Endodermal cell (in vitro differentiated cells): ENCODE data around the gene PHKA2. TPM values are rescaled to one million over a fixed set of nuclear protein-coding genes. Genes with fewer than 3 reads are reported as not detected.

Source experiments
- DNase-seq: peaks from one replicate; pipeline ENCODE4 v3.0.0-alpha.2; 2017
- H3K27ac ChIP-seq: 2 replicates; pipeline ENCODE4 v1.5.1; 2013; ENCODE audit warnings: mild to moderate bottlenecking, low read depth, low read length, moderate library complexity
- H3K27me3 ChIP-seq: 2 replicates; pipeline ENCODE4 v1.6.1; 2013; ENCODE audit warnings: mild to moderate bottlenecking, low read length, moderate library complexity; ENCODE audit not compliant: insufficient read depth, control insufficient read depth, poor library complexity, severe bottlenecking
- H3K36me3 ChIP-seq: 2 replicates; pipeline ENCODE4 v1.7.0; 2013; ENCODE audit warnings: mild to moderate bottlenecking, low read length, moderate library complexity; ENCODE audit not compliant: control insufficient read depth, insufficient read depth
- H3K4me1 ChIP-seq: one replicate; pipeline ENCODE4 v1.7.0; 2013; ENCODE audit warnings: low read length; ENCODE audit not compliant: control insufficient read depth, insufficient read depth
- H3K4me3 ChIP-seq: 2 replicates; pipeline ENCODE4 v1.5.1; 2013; ENCODE audit warnings: mild to moderate bottlenecking, low read length, moderate library complexity
- H3K9ac ChIP-seq: 2 replicates; pipeline ENCODE4 v1.6.1; 2013; ENCODE audit warnings: mild to moderate bottlenecking, low read length, moderate library complexity; ENCODE audit not compliant: poor library complexity, severe bottlenecking; ENCODE audit errors: extremely low read depth
- H3K9me3 ChIP-seq: 2 replicates; pipeline ENCODE4 v1.6.1; 2013; ENCODE audit warnings: mild to moderate bottlenecking, low read length, moderate library complexity; ENCODE audit not compliant: control insufficient read depth
- H3K27ac Mint-ChIP-seq: 2 replicates; pipeline ENCODE4 v1.8.0; 2020; ENCODE audit warnings: mixed read lengths
- H3K27me3 Mint-ChIP-seq: 2 replicates; pipeline ENCODE4 v1.8.0; 2021; ENCODE audit warnings: mild to moderate bottlenecking, mixed read lengths; ENCODE audit not compliant: insufficient read depth
- H3K36me3 Mint-ChIP-seq: 2 replicates; pipeline ENCODE4 v1.8.0; 2020; ENCODE audit warnings: low read depth, mixed read lengths
- H3K4me1 Mint-ChIP-seq: 2 replicates; pipeline ENCODE4 v1.8.0; 2020; ENCODE audit warnings: mixed read lengths
- H3K4me3 Mint-ChIP-seq: 2 replicates; pipeline ENCODE4 v1.8.0; 2020; ENCODE audit warnings: mild to moderate bottlenecking, moderate library complexity, mixed read lengths
- H3K9me3 Mint-ChIP-seq: 2 replicates; pipeline ENCODE4 v1.8.0; 2020; ENCODE audit warnings: mild to moderate bottlenecking, mixed read lengths
- WGBS, 2 experiments: methylation state at CpG; one replicate each; pipeline versions ENCODE4 v1.1.5 to v1.1.7; 2013; ENCODE audit warnings: missing lambda C conversion rate in 2 of 2, mixed read lengths in 1 of 2; ENCODE audit not compliant: insufficient coverage in 1 of 2, insufficient read length in 1 of 2; 5-methylcytosine and 5-hydroxymethylcytosine counted together
- total RNA-seq, 2 donors: library from RNA; stranded (reverse); fragmentation: NEBNext Ultra II Directional in 1 of 2; extraction: Animal tissue kit (Norgen Biotek cat#: 25700) in 1 of 2; gene quantifications; 2 replicates in 1 of 2; 3 replicates in 1 of 2; pipeline ENCODE4 v1.2.1, GENCODE V29; 2021
- TF ChIP-seq, protein P1 (sequence below): fragments of 200-600 bp; sonication (generic); conservative IDR thresholded peaks from 2 replicates; pipeline ENCODE4 v1.5.0; 2021; ENCODE audit warnings: antibody characterized with exemption, mild to moderate bottlenecking

PHKA2 gene
- total RNA-seq, 2 donors from 2014 or later = 32.5 to 33.0 TPM

DNA sequence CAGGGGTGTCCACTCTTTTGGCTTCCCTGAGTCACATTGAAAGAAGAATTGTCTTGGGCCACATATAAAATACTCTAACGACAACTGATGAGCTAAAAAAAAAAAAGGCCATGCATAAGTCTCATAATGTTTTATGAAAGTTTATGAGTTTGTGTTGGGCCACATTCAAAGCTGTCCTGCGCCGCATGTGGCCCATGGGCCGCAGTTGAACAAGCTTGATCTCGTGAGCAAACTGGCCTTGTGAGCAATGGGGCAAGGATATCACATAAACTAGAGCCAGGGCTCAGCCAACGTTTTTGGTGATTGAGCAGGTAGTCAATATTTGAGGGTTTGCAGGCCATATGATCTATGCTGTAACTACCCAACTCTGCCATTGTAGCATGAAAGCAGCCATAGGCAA lies 44.6 kb upstream of the PHKA2 start:
- TF ChIP-seq, protein P1, sequence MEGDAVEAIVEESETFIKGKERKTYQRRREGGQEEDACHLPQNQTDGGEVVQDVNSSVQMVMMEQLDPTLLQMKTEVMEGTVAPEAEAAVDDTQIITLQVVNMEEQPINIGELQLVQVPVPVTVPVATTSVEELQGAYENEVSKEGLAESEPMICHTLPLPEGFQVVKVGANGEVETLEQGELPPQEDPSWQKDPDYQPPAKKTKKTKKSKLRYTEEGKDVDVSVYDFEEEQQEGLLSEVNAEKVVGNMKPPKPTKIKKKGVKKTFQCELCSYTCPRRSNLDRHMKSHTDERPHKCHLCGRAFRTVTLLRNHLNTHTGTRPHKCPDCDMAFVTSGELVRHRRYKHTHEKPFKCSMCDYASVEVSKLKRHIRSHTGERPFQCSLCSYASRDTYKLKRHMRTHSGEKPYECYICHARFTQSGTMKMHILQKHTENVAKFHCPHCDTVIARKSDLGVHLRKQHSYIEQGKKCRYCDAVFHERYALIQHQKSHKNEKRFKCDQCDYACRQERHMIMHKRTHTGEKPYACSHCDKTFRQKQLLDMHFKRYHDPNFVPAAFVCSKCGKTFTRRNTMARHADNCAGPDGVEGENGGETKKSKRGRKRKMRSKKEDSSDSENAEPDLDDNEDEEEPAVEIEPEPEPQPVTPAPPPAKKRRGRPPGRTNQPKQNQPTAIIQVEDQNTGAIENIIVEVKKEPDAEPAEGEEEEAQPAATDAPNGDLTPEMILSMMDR = no peak
- Mint-ChIP-seq H3K9me3 (peaks cover 37% of the 10 kb centered on the region), H3K4me1 (no peaks in the 10 kb centered on the region), H3K4me3 (no peak overlapping the region), H3K27ac (no peak overlapping the region), H3K27me3 (no peaks in the 10 kb centered on the region), H3K36me3 (peaks cover 4% of the 10 kb centered on the region)
- Histone ChIP-seq H3K4me3 (no peak overlapping the region), H3K4me1 (no peaks in the 10 kb centered on the region), H3K9me3 (no peaks in the 10 kb centered on the region), H3K27ac (no peak overlapping the region), H3K9ac (no peak overlapping the region), H3K36me3 (no peaks in the 10 kb centered on the region), H3K27me3 (no peaks in the 10 kb centered on the region)
- DNase-seq = no peak
- 93% methylated on average over 6 of the region's 6 CpGs; no CpG with 5 or more reads in 1 of the 2 experiments for WGBS, 2 experiments

DNA sequence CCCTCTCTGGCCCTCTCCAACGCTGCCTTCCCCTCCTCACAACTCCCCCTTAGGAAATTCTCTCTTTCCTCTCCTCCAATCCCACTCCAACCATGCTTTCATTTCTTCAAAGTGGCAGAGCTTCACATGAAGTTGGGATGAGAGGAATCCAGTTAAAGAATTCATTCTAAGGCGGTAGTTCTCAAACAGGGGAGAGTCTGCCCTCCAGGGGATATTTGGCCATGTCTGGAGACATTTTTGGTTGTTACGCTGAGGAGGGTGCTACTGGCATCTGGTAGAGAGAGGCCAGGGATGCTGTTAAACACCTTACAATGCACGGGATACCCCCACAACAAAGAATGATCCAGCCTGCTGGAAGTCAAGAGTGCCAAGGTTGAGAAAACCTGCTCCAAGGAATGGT lies 40.5 kb upstream of the PHKA2 start:
- no peaks in the 10 kb centered on the region for H3K9me3 ChIP-seq
- TF ChIP-seq, protein P1 = no peak
- H3K4me3 Mint-ChIP-seq = no peak overlapping the region
- DNase-seq = no peak
- peaks cover 39% of the 10 kb centered on the region for H3K9me3 Mint-ChIP-seq
- no peaks in the 10 kb centered on the region for H3K4me1 Mint-ChIP-seq
- WGBS, 2 experiments = 84% methylated on average over 4 of the region's 4 CpGs; no CpG with 5 or more reads in 1 of the 2 experiments
- no peak overlapping the region for H3K4me3 ChIP-seq
- no peaks in the 10 kb centered on the region for H3K27me3 Mint-ChIP-seq
- no peaks in the 10 kb centered on the region for H3K36me3 ChIP-seq
- H3K27ac ChIP-seq = no peak overlapping the region
- no peak overlapping the region for H3K27ac Mint-ChIP-seq
- H3K9ac ChIP-seq = no peak overlapping the region
- no peaks in the 10 kb centered on the region for H3K4me1 ChIP-seq
- no peaks in the 10 kb centered on the region for H3K27me3 ChIP-seq
- H3K36me3 Mint-ChIP-seq = peaks cover 2% of the 10 kb centered on the region

DNA sequence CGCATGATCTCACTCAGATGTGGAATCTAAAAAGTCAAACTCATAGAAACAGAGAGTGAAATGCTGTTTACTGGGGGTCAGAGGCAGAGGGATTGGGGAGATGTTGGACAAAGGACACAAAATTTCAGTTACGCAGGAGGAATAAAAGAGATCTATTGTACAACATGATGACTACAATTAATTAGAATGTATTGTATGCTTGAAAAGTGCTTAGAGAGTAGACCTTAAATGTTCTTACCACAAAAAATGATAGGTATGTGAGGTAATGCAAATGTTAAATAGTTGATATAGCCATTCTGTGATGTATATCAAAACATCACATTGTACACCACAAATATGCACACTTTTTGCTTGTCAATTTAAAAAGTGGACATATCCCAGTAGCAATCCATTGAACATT lies 36.1 kb upstream of the PHKA2 start:
- H3K9me3 ChIP-seq = no peaks in the 10 kb centered on the region
- H3K27me3 Mint-ChIP-seq = no peaks in the 10 kb centered on the region
- H3K36me3 Mint-ChIP-seq = peaks cover 3% of the 10 kb centered on the region
- H3K9me3 Mint-ChIP-seq = peaks cover 43% of the 10 kb centered on the region
- TF ChIP-seq, protein P1 = no peak
- H3K27ac Mint-ChIP-seq = no peak overlapping the region
- H3K27ac ChIP-seq = no peak overlapping the region
- H3K4me3 ChIP-seq = no peak overlapping the region
- 100% methylated on average over 1 of the region's 2 CpGs for WGBS, 2 experiments
- H3K27me3 ChIP-seq = no peaks in the 10 kb centered on the region
- H3K36me3 ChIP-seq = no peaks in the 10 kb centered on the region
- no peaks in the 10 kb centered on the region for H3K4me1 ChIP-seq
- H3K4me1 Mint-ChIP-seq = no peaks in the 10 kb centered on the region
- no peak overlapping the region for H3K4me3 Mint-ChIP-seq
- no peak for DNase-seq
- no peak overlapping the region for H3K9ac ChIP-seq
